DND-41 (cell line): Measurements from ENCODE around the gene ERCC4.

ENCODE experiments used
- EZH2 ChIP-seq: IDR thresholded peaks from 3 replicates; pipeline ENCODE4 v1.6.1; 2012; ENCODE audit warnings: borderline replicate concordance, low read depth, mild to moderate bottlenecking, moderate library complexity, low read length, inconsistent platforms; ENCODE audit not compliant: severe bottlenecking
- TF ChIP-seq, protein P1 (sequence below): IDR thresholded peaks from 2 replicates; pipeline ENCODE4 v1.5.1; 2012; ENCODE audit warnings: borderline replicate concordance, low read length, moderate library complexity, mild to moderate bottlenecking; ENCODE audit not compliant: poor library complexity, severe bottlenecking; ENCODE audit errors: extremely low read depth

- TF ChIP-seq, protein P1, sequence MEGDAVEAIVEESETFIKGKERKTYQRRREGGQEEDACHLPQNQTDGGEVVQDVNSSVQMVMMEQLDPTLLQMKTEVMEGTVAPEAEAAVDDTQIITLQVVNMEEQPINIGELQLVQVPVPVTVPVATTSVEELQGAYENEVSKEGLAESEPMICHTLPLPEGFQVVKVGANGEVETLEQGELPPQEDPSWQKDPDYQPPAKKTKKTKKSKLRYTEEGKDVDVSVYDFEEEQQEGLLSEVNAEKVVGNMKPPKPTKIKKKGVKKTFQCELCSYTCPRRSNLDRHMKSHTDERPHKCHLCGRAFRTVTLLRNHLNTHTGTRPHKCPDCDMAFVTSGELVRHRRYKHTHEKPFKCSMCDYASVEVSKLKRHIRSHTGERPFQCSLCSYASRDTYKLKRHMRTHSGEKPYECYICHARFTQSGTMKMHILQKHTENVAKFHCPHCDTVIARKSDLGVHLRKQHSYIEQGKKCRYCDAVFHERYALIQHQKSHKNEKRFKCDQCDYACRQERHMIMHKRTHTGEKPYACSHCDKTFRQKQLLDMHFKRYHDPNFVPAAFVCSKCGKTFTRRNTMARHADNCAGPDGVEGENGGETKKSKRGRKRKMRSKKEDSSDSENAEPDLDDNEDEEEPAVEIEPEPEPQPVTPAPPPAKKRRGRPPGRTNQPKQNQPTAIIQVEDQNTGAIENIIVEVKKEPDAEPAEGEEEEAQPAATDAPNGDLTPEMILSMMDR = no peak
- TF ChIP-seq EZH2 = no peak
Observed at GRCh38 chr16:13909069-13909468, 10.9 kb upstream of the ERCC4 start.
